Measurements from ENCODE around the gene IGF2.
"Not testable (repeated sequence)": the region's sequence is repeated elsewhere in the genome, so short reads cannot be mapped to it uniquely, and the experiment has no call there.

IGF2 gene

GRCh38 chr11:2136209-2136951, 2.8 kb downstream of the IGF2 start:
- no peak for DNase-seq

- no peak for DNase-seq
Measured at GRCh38 chr11:2135648-2136201, 3.5 kb downstream of the IGF2 start.

DNA sequence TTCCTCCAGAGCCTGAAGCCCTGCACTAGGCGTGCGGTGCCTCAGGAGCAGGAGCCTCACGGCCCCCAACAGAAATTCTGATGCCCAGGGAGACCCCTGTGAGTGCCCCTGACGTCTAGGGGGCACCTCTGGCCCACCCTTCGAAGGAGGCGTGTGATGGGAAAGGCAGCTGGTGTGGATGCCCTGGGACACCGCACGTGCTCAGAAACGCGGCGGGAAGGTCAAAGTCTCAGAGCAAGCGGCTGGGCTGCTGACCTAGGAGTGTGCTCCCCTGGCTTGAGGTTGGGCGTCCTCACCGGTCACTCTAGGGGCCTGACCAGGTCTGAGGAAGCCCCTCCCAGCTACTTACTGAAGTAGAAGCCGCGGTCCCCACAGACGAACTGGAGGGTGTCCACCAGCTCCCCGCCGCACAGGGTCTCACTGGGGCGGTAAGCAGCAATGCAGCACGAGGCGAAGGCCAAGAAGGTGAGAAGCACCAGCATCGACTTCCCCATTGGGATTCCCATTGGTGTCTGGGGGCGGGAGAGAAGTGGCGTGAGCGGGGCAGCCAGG, 4.1 kb downstream of the IGF2 start:
- DNase-seq, result no peak

DNA sequence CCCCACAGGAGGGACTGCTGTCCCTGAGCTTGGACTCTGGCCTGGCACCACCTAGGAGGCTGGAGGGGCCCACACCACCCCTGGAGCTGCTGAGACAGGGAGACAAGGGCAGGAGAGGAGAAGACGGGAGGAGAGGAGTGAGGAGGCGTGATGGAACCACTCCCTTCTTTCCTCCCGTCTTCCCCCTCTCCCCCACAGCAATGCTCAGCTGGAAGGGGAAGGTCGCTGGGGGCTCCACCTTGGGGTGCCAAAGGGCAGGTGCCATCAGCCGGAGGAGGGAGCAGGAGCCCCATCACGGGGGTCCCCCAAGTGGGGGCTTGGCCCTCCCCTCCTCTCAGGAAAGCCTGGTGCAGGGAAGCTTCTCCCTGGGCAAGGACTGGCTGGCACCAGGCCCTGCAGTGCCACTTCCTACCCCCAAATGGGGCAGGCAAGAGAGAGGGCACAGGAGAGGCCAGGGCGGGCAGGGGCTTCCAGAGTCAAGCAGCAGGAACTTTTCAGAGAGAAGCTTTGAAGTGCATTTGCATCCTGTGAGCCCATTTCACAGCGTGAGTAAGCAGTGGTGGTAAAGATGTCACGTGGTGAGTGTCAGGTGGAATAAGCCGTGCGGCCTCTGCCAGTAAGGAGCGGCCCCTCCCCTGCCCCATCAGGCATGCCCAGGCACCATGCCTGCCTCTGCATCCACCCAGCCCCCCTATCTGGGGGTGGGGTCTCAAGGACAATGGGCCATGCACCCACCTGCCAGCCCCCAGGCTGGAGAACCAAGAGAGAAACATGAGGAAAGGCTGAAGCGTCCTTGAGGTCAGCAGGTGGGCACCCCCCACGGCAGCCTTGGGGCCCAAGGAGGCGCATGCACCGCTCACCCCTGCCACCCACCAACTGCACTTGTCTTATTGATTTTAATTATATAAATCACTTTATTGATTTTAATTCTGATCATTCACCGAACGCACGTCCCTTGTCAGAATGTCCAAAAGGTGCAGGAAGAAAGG, 4.9 kb downstream of the IGF2 start:
- DNase-seq, result no peak

GRCh38 chr11:2133241-2134021, 5.8 kb downstream of the IGF2 start:
- DNase-seq, result no peak

DNA sequence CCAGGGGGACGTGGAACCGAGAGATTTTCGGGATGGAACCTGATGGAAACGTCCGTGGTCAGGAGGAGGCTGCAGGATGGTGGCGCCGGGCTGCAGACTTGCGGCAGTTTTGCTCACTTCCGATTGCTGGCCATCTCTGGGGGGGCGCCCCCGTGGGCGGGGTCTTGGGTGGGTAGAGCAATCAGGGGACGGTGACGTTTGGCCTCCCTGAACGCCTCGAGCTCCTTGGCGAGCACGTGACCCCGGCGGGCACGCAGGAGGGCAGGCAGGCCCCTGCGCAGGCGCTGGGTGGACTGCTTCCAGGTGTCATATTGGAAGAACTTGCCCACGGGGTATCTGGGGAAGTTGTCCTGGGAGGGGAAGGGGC, 6.3 kb downstream of the IGF2 start:
- DNase-seq, result no peak

DNA sequence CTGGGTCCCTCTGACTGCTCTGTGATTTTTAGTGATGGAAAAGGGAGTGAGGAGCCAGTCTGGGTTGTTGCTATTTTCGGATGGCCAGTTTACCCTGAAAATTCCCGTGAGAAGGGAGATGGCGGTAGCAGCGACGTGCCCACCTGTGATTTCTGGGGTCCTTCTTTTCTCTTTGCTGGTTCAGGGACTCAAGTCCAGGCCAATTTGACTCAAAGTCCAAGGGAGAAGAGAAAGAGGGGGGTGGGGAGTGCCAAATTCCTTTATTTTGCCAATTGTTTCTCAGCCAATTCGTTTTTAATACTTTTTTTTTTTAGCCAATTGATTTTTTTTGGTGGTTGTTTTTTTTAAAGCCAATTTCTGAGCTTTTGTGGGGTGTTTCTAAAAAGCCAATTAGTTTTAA, 6.9 kb downstream of the IGF2 start:
- DNase-seq, result no peak

DNA sequence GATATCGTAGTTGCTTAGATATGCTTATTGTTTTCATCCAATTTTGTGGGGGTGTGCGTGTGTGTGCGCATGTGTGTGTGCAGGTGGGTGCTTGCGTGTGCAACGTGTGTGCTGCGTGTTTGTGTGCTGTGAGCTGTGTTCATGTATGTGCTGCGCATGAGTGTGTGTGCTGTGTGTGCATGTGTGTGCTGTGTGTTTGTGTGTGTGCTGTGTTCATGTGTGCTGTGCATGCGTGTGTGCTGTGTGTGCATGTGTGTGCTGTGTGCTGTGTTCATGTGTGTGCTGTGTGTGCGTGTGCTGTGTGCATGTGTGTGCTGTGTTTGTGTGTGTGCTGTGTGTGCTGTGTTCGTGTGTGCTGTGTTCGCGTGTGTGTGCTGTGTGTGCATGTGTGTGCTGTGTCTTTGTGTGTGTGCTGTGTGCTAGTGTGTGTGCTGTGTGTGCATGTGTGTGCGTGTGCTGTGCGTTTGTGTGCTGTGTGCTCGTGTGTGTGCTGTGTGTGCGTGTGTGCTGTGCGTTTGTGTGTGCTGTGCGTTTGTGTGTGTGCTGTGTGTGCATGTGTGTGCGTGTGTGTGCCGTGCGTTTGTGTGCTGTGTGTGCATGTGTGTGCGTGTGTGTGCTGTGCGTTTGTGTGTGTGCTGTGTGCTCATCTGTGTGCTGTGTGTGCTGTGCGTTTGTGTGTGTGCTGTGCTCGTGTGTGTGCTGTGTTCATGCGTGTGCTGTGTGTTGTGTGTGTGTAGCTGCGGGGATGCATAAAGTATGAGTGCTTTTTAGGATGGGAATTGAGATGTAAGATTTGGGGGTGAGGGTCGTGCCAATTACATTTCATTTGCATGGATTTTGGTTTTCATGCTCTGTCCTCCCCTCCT, 7.6 kb downstream of the IGF2 start:
- no peak for DNase-seq

GRCh38 chr11:2130881-2131352, 8.3 kb downstream of the IGF2 start:
- no peak for DNase-seq

DNA sequence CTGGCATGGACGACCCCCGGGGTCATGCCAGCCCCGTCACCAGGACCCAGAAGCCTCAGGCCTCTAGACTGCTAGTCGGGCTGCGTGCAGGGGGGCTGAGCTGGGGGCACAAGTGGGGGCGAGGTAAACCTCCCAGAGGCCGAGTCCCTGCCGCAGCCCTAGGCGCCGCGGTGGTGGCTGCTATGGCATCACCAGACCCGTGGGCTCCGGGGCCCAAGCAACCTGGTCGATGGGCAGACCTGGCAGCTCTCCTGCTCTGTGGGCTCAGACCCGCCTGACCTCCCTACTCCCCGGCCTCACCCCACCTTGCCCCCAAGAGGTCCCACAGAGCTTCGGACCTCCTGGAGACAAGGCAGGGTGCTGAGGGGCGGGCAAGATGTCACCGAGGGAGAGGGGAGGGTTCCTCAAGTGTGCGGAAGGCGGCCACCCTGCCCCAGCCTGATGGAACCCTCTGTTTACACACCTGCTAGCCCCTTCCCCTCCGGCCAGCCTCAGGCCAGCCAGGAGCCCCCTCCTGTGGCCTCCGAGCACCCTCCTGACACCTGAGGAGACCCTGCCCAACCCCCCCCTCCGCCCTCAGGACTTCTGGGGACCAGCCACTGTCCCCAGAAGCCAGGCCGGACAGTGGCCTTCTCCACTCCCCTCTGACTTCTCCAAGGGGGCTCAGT, 9.4 kb downstream of the IGF2 start:
- DNase-seq, result no peak

- no peak for DNase-seq
Measured at GRCh38 chr11:2129308-2129698, 9.9 kb downstream of the IGF2 start.

DNA sequence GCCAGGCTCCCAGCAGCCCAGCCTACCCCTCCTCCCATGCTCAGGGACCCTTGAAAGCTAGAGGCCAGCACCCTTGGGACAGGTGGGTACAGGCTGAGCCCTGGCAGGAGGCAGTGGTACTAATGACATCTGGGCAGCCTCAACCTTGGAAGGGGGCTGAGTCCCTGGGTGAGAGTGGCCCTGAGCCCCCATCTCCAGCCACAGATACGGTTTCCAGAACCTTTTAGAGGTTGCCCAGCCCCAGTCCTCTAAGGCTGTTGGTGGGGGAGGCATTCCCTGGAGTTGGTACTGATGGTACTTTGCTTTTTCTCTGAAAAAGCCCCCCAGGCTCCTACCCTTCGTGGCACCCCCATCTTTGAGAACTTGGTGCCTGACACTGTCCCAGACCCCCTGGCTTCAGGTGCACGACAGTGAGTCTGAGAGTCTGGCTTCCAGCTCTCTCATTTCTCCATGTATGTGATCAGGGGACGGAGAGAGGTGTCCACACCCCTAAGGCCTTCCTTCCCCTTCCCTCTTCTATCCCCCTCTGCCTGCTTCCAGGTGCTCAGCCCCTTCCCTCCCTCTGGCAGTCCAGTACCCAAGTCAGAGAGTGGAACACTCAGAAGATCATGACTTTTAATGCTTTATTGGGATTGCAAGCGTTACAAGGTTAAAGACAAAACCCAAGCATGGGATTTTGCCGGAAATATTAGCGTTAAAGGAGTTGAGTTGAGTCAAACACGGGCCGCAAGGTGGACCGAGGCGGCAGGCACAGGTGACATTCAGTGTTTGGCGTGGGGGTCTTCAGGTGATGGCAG, 10.5 kb downstream of the IGF2 start:
- DNase-seq, result no peak

DNA sequence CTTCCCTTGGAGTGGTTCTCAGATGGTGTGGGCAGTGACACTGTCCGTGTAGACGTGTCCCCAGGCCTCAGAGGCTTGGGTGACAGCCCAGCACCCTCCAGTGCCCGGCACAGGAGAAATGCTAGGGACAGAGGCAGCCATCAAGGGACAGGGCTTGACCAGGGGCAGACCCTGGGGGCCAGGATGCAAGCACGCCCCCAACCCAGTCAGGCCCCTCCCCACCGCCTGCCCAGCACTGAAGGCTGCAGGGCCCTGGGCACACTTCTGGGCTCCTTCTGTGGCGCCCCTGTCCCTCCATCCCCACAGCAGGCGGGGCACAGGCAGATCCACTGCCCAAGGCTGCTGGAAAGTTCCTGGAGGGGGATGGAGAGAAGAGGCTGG, 11.1 kb downstream of the IGF2 start:
- DNase-seq, result no peak

GRCh38 chr11:2127482-2128129, 11.6 kb downstream of the IGF2 start:
- DNase-seq, result no peak

GRCh38 chr11:2126520-2127085, 12.6 kb downstream of the IGF2 start:
- no peak for DNase-seq

DNA sequence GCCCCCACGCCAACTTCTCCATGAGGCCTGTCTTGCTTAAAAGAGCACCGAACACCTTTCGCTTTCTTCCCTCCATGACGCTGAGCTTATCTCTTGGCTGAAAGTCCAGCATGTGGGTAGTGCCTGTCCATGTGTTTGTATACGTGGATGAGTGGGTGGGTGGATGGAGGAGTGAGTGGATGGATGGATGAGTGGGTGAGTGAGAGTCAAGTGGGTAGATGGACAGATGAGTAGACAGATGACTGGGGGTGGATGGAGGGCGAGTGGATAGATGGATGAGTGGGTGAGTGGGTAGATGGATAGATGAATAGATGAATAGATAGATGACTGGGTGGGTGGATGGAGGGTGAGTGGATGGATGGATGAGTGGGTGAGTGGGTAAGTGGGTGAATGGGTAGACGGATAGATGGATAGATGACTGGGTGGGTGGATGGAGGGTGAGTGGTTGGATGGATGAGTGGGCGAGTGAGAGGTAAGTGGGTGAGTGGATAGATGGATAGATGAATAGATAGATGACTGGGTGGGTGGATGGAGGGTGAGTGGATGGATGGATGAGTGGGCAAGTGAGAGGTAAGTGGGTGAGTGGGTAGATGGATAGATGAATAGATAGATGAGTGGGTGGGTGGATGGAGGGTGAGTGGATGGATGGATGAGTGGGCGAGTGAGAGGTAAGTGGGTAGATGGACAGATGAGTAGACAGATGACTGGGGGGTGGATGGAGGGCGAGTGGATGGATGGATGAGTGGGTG, 14.3 kb downstream of the IGF2 start:
- not testable (repeated sequence) for DNase-seq

GRCh38 chr11:2123628-2123960, 15.6 kb downstream of the IGF2 start:
- no peak for DNase-seq

- DNase-seq, result no peak
Measured at GRCh38 chr11:2122907-2123627, 16.1 kb downstream of the IGF2 start.
